ENCODE results near the gene EZH1.

EZH1 gene

GRCh38 chr17:42679492-42680330, 65.1 kb downstream of the EZH1 start:
- Histone ChIP-seq H3K9ac (peak overlapping the region; percentile 72), H3K4me1 (peaks cover 69% of the 10 kb centered on the region), H3K36me3 (no peaks in the 10 kb centered on the region), H3K4me3 (peak overlapping the region; percentile 72), H3K27ac (peak overlapping the region; percentile 89), H3K27me3 (peaks cover 46% of the 10 kb centered on the region), H4K20me1 (peaks cover 24% of the 10 kb centered on the region), H3K9me3 (no peaks in the 10 kb centered on the region), H3K4me2 (peak overlapping the region; percentile 99)
- no peak for TF ChIP-seq Cebpa-rat (IDR thresholded peaks at IDR 0.05)

DNA sequence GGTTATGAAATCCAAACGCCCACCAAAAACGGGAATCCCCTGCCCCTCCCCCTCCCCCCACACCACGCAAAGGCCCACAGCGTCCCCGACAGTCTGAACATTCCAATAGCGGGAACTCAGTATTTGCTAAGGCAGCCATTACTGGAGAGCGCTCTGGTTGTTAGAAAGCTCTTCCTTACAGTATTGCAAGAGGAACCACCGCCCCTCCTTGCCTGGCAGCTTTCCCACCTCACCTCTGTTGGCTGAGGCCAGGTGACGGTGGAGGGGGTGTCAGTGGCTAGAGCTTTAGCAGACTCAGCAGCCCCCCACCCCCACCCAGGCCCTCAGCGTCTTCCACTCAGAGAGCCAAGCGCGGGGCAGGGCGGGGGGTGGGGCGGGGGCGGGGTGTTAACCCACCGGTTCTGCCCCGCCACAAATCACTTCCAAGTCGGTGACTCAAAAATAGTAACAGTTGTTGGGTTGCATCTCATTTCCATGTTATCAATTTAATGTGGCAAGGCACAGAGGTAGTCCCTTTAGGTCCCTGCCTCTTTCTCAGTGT, 65.8 kb downstream of the EZH1 start:
- H3K4me2 ChIP-seq, result peak overlapping the region; percentile 99
- H3K36me3 ChIP-seq, result no peaks in the 10 kb centered on the region
- H3K9ac ChIP-seq, result peak overlapping the region; percentile 77
- peak overlapping the region; percentile 89 for H3K27ac ChIP-seq
- H4K20me1 ChIP-seq, result peaks cover 31% of the 10 kb centered on the region
- TF ChIP-seq Cebpa-rat (IDR thresholded peaks at IDR 0.05), result no peak
- peaks cover 76% of the 10 kb centered on the region for H3K4me1 ChIP-seq
- H3K4me3 ChIP-seq, result peak overlapping the region; percentile 72
- H3K9me3 ChIP-seq, result no peaks in the 10 kb centered on the region
- peaks cover 50% of the 10 kb centered on the region for H3K27me3 ChIP-seq

- peaks cover 47% of the 10 kb centered on the region for H3K27me3 ChIP-seq
- no peak for TF ChIP-seq Cebpa-rat (IDR thresholded peaks at IDR 0.05)
Observed at GRCh38 chr17:42677921-42678781, 66.7 kb downstream of the EZH1 start.

DNA sequence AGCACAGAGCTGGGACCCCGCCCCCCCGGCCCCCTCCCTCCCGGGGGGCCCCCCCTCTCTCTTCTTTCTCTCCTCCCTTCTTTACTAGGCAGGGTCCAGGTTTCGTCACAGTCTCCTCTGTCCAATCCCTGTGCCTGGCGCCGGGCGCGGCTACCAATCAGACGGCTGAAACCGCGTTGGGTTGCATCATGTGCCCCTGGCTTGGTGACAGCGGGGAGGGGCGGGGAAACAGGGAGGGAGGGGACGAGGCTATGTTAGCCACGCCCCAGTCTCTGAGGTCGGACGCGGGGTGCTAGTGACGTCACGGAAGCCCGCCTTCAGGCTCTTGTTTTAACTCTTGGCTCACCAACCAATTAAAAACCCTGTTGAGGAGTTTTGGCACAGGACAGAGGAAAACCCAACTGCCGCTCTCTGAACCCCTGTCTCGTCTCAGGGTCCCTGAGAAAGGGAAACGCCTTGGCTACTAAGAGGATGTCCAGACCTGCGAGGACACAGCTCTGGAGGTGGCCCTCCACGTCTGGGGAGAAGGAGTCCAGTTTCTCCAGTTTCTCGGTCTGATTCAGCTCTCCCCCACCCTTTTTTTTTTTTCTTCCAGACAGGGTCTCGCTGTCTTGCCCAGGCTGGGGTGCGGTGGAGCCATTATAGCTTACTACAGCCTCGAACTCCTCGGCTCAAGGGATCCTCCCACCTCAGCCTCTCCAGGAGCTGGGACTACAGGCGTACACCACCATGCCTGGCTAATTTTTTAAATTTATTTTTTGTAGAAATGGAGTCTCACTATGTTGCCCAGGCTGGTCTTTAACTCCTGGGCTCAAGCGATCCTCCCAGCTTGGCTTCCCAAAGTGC, 67.6 kb downstream of the EZH1 start:
- H3K9me3 ChIP-seq, result no peaks in the 10 kb centered on the region
- H3K9ac ChIP-seq, result peak overlapping the region; percentile 77
- peak overlapping the region; percentile 83 for H3K4me3 ChIP-seq
- H3K4me2 ChIP-seq, result peak overlapping the region; percentile 99
- H3K27ac ChIP-seq, result peak overlapping the region; percentile 77
- peaks cover 41% of the 10 kb centered on the region for H4K20me1 ChIP-seq
- peaks cover 11% of the 10 kb centered on the region for H3K36me3 ChIP-seq
- H3K4me1 ChIP-seq, result peaks cover 78% of the 10 kb centered on the region
- peak; percentile 74; the same call in 1 of the 2 replicates for TF ChIP-seq Cebpa-rat (IDR thresholded peaks at IDR 0.05)
- H3K27me3 ChIP-seq, result peaks cover 47% of the 10 kb centered on the region

More at GRCh38 chr17:42677921-42678781, 66.7 kb downstream of the EZH1 start:
- Histone ChIP-seq H3K4me3 (peak overlapping the region; percentile 72), H4K20me1 (peaks cover 37% of the 10 kb centered on the region), H3K36me3 (peaks cover 2% of the 10 kb centered on the region), H3K4me1 (peaks cover 81% of the 10 kb centered on the region), H3K4me2 (peak overlapping the region; percentile 99), H3K9ac (peak overlapping the region; percentile 77), H3K27ac (peak overlapping the region; percentile 77), H3K9me3 (no peaks in the 10 kb centered on the region)

- Histone ChIP-seq H3K27ac (peak within 1 kb of the TSS; percentile 77), H3K4me1 (peaks cover 70% of the 10 kb centered on the region), H3K9me3 (no peaks in the 10 kb centered on the region), H3K27me3 (peaks cover 47% of the 10 kb centered on the region), H4K20me1 (peaks cover 48% of the 10 kb centered on the region), H3K4me3 (peak within 1 kb of the TSS; percentile 83), H3K9ac (peak within 1 kb of the TSS; percentile 77), H3K36me3 (peaks cover 19% of the 10 kb centered on the region), H3K4me2 (peak within 1 kb of the TSS; percentile 99)
- no peak for TF ChIP-seq Cebpa-rat (IDR thresholded peaks at IDR 0.05)
Observed at GRCh38 chr17:42676424-42677011, 68.3 kb downstream of the EZH1 start, which contains the start of gene PLEKHH3. Gene PLEKHH3 (minus strand): TSS chr17:42676994. CDS start chr17:42676563, 431 bp downstream.

- Histone ChIP-seq H3K9me3 (no peaks in the 10 kb centered on the region), H3K27ac (peak overlapping the region; percentile 54), H3K4me2 (peak overlapping the region; percentile 91), H3K36me3 (peaks cover 24% of the 10 kb centered on the region), H3K27me3 (peaks cover 48% of the 10 kb centered on the region), H3K9ac (peak overlapping the region; percentile 74), H3K4me3 (peak overlapping the region; percentile 83), H3K4me1 (peaks cover 68% of the 10 kb centered on the region), H4K20me1 (peaks cover 53% of the 10 kb centered on the region)
- TF ChIP-seq Cebpa-rat (IDR thresholded peaks at IDR 0.05), result no peak
Observed at GRCh38 chr17:42675965-42676423, 68.8 kb downstream of the EZH1 start.

GRCh38 chr17:42675348-42675964, 69.4 kb downstream of the EZH1 start:
- Histone ChIP-seq H3K36me3 (peaks cover 28% of the 10 kb centered on the region), H3K9me3 (no peaks in the 10 kb centered on the region), H3K27me3 (peaks cover 54% of the 10 kb centered on the region), H3K27ac (peak overlapping the region; percentile 54), H3K4me1 (peaks cover 66% of the 10 kb centered on the region), H3K4me2 (peak overlapping the region; percentile 91), H3K4me3 (peak overlapping the region; percentile 83), H4K20me1 (peaks cover 59% of the 10 kb centered on the region), H3K9ac (peak overlapping the region; percentile 74)
- TF ChIP-seq Cebpa-rat (IDR thresholded peaks at IDR 0.05), result no peak

GRCh38 chr17:42674755-42675347, 70.0 kb downstream of the EZH1 start:
- peaks cover 60% of the 10 kb centered on the region for H3K27me3 ChIP-seq
- peak overlapping the region; percentile 91 for H3K4me2 ChIP-seq
- H3K9me3 ChIP-seq, result no peaks in the 10 kb centered on the region
- H3K4me1 ChIP-seq, result peaks cover 64% of the 10 kb centered on the region
- peaks cover 28% of the 10 kb centered on the region for H3K36me3 ChIP-seq
- peaks cover 65% of the 10 kb centered on the region for H4K20me1 ChIP-seq
- H3K9ac ChIP-seq, result peak overlapping the region; percentile 74; the same call in 1 of the 2 replicates
- H3K4me3 ChIP-seq, result peak overlapping the region; percentile 83
- TF ChIP-seq Cebpa-rat (IDR thresholded peaks at IDR 0.05), result no peak
- no peak overlapping the region; the same call in 1 of the 2 replicates for H3K27ac ChIP-seq

Measured in BLaER1 (cell line).